HTR-8/SVneo (cell line): ENCODE results near the gene TMEM30B.

Experiments used
- DNase-seq: peaks from one replicate; pipeline ENCODE4 v3.0.0; 2011; ENCODE audit warnings: low spot score, mixed read lengths; ENCODE audit not compliant: insufficient read length
- FAIRE-seq: peaks from 2 replicates; lab custom pipeline; 2011; peaks lifted over from hg19 to GRCh38; lab: Jason Lieb, UNC

The TMEM30B gene

DNA sequence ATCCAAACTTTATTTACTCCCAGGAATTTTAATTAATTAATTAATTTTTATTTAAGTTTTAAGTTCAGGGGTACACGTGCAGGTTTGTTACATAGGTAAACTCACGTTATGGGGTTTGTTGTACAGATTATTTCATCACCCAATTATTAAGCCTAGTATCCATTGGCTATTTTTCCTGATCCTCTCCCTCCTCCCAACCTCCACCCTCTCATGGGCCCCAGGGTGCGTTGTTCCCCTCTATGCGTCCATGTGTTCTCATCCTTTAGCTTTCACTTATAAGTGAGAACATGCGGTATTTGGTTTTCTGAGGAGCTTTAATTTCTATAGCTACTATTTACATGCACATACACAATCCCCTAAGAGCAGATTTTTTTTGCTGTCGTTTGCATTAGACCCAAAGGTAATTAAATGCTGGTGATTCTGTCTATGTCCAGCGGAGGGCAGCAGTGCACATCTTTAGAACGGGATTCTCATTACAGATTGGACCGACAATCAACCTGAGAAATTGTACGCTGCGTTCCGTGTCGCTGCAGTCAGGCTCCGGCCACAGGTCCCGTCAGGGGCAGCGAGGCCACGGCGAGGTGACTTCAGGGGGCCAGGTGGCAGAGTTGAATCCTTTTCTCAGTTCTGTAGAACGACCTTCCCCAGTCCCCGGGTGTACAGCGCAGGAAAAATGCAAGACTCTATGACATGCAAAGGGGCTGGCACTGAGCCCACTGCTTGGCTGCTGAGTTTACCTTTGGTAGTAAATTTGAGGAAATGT lies 11.6 kb downstream of the TMEM30B start:
- FAIRE-seq (peak; percentile 100), DNase-seq (peak; percentile 97)

GRCh38 chr14:61268812-61269211 lies 12.3 kb downstream of the TMEM30B start:
- DNase-seq (no peak), FAIRE-seq (no peak)

- DNase-seq (no peak), FAIRE-seq (peak; percentile 96)
These were observed 14.0 kb downstream of the TMEM30B start for GRCh38 chr14:61266891-61267740.

DNA sequence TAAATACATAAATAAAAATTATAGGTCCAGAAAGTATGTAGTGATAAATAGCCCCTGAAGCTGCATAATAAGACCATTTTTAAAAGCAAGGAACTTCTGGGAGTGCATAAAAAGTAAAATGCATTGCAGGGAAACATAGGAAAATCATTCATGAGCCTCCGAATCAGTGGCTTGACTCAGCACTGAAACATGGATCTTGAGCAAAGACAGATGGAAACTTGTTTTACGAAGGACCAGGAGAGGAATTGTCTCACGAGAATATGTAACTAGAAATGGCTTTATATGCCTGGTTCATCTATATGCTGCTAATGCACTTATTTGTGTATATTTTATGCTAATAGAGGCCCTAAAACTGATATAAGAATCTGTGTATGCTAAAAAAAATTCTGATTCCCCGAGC lies 14.7 kb downstream of the TMEM30B start:
- DNase-seq (no peak), FAIRE-seq (no peak)

- DNase-seq, result no peak
- FAIRE-seq, result no peak
These were observed 16.5 kb downstream of the TMEM30B start for GRCh38 chr14:61264651-61265050.

DNA sequence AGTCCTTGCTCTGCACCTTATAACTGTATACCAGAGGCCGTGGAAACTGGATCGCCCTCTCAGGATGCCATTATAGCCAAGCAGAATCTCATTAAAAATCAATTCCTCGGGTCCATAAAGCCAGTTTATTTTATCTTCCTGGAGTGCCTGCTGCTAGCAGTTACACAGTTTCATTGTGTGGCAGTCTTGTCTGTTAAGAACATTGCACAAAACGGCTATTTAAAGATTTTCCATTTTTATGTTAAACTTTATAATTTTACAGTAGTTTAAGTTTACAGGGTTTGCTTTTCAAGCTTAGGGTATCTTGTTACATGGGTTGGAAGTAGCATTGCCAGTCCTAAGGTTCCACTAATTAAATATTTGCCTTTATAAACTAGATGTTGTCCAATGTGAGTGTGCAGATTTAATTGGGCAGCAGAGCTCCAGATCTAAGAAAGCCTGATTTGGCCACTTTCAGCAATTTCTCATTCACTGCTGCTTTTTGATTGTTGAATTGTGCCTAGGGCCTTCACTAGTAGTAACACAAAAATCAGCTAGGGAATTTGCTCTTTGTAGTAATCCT lies 17.0 kb downstream of the TMEM30B start:
- no peak for FAIRE-seq

DNA sequence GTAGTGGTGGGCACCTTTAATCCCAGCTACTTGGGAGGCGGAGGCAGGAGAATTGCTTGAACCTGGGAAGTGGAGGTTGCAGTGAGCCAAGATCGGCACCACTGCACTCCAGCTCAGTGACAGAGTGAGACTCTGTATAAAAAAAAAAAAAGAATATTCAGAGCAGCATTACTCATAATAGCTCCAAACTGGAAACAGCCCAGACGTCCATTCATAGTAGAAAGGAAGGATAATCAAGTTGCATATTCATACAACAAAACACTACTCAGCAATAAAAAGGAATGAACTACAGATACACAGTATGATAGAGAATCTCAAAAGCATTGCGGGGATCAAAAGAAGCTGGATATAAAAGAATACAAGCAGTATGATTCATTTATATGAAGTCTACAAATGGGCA lies 19.1 kb downstream of the TMEM30B start:
- peak; percentile 64 for FAIRE-seq
- DNase-seq, result no peak

More for the DNA sequence above, 17.0 kb downstream of the TMEM30B start:
- no peak for DNase-seq

DNA sequence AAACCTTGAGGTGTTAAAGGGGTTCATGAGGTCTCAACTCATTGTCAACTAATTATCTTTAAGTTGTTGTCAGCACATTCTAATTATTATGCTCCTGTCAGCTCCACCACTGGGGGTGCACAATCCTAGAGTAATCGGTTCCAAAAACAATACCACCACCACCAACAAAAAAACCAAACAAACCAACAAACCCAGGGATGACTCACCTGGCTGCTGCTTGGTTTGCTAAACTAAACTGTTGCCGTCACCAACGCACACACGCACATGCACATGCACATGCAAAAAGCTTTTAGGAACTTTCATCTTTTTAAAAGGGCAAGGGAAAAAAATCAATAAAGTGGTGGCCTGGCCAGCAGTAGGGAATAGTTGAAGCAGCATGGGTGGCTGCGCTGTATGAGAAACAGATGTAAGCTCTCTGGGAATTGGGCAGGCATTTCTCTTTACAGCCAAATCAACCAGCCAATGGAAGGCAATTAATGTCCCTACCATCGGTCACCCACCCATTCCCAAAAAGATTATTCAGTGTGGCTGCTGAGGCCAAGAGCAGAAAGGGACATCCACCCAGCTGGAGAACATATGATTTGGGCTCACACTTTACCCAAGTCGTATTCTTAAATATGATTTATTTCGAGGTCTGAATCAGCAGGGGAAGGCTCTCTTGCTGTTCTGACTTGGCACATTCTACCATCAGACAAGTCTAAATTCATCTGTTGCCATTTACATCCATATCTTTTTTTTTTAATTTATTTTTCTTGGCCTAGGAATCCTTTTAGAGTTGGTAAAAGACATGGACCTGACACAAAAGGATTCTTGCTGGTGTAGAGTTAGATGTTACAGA lies 20.0 kb downstream of the TMEM30B start:
- DNase-seq, result no peak
- peak; percentile 96 for FAIRE-seq

DNA sequence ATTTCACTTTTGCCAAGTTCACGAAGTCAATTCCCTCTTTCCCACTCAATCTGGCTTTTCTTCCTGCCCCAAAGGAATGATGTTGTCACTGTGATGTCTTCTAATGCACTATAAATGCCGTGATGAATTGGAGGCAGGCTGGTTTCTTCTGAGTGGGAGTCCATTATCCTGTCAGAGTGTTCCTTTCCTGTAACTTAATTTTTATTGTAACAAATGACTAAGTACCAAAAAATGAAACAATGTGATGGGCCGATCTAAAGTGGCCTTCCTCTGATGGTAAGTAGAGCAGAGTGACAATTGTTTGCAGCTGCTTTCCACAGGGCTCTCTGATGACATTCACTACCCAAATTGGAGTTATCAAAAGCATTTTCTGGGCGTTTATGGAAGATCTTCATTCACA lies 22.2 kb downstream of the TMEM30B start:
- DNase-seq (peak; percentile 66), FAIRE-seq (peak; percentile 99)

DNA sequence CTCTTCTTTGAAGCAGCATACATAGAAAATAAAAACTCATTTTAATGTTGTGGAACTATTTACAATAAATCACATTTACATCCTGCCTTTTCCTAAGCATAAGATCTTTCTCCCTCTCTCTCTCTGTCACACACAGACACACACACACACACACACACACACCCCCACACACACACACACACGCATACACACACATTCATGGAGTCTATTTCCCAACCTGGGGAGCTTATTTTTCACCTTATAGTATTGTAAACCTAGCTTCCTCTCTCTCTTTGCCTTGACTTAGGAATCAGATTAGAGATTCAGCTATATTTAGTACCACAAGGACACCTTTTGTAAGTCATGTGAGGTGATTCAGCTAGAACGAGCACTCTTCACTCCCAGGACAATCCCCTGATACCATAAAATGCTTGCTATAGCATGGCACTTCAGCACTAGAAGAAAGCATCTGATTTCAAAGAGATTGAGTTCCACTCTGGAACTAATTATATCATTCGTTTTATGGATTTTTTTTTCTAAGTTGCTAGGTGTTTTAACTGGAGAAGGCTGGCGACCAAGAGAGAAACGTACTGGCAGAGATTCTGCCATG lies 23.6 kb downstream of the TMEM30B start:
- peak; percentile 95 for FAIRE-seq
- DNase-seq, result no peak

GRCh38 chr14:61256826-61257468 lies 24.2 kb downstream of the TMEM30B start:
- DNase-seq (no peak), FAIRE-seq (peak; percentile 91)

GRCh38 chr14:61255968-61256367 lies 25.2 kb downstream of the TMEM30B start:
- no peak for DNase-seq
- FAIRE-seq, result no peak

- DNase-seq, result no peak
- FAIRE-seq, result peak; percentile 94
These were observed 26.2 kb downstream of the TMEM30B start for GRCh38 chr14:61254808-61255526.

- DNase-seq (no peak), FAIRE-seq (no peak)
These were observed 27.9 kb downstream of the TMEM30B start for GRCh38 chr14:61253064-61253738.

- peak; percentile 100 for FAIRE-seq
These were observed 28.6 kb downstream of the TMEM30B start for GRCh38 chr14:61252369-61253063.

GRCh38 chr14:61250063-61250462 lies 31.1 kb downstream of the TMEM30B start:
- DNase-seq (no peak), FAIRE-seq (no peak)

More at GRCh38 chr14:61252369-61253063, 28.6 kb downstream of the TMEM30B start:
- DNase-seq, result peak; percentile 100

GRCh38 chr14:61247935-61248334 lies 33.2 kb downstream of the TMEM30B start:
- DNase-seq, result no peak
- FAIRE-seq, result peak; percentile 97
